PC-3 (cell line): Measurements from ENCODE around the gene TSFM.

Experiments used
- CTCF ChIP-seq: fragments of 300-600 bp; sonication (generic); conservative IDR thresholded peaks from 2 replicates; pipeline ENCODE4 v1.5.1; 2017; ENCODE audit warnings: antibody characterized with exemption, low read depth, mild to moderate bottlenecking, low read length
- EZH2 ChIP-seq: fragments of 300-600 bp; sonication (generic); IDR thresholded peaks from one replicate; pipeline ENCODE4 v1.6.1; 2017; ENCODE audit warnings: antibody characterized with exemption, mild to moderate bottlenecking, low read length; ENCODE audit not compliant: unreplicated experiment
- EZH2phosphoT487 ChIP-seq: fragments of 300-600 bp; sonication (generic); IDR thresholded peaks from 2 replicates; pipeline ENCODE4 v1.6.1; 2018; ENCODE audit warnings: mild to moderate bottlenecking, antibody characterized with exemption, low read length, borderline replicate concordance

- TF ChIP-seq CTCF (no peak), EZH2phosphoT487 (no peak), EZH2 (no peak)
Measured at GRCh38 chr12:57813971-57814772, 31.6 kb downstream of the TSFM start.
